ENCODE measurements around the gene OR4K15.
"Not testable (repeated sequence)": the region's sequence is repeated elsewhere in the genome, so short reads cannot be mapped to it uniquely, and the experiment has no call there.

The OR4K15 gene

GRCh38 chr14:19975291-19975690 lies at the start of gene OR4K15:
Gene OR4K15 (plus strand): TSS chr14:19975591. CDS start chr14:19975591, 0 bp downstream.
- DNase-seq (ENCODE audit: low read depth), result no peak

- no peak for DNase-seq (ENCODE audit: low read depth)
Observed at GRCh38 chr14:19930617-19931016, 44.8 kb upstream of the OR4K15 start, which contains the start of gene OR4K1. Gene OR4K1 (plus strand): TSS chr14:19930917. CDS start chr14:19935667, 4,750 bp downstream.

- DNase-seq (ENCODE audit: low read depth), result no peak
Observed at GRCh38 chr14:19941668-19942067, 33.7 kb upstream of the OR4K15 start.

- DNase-seq (ENCODE audit: low read depth), result no peak
Observed at GRCh38 chr14:19947413-19948090, 27.8 kb upstream of the OR4K15 start.

- DNase-seq (ENCODE audit: low read depth), result no peak
Observed at GRCh38 chr14:19949218-19949617, 26.2 kb upstream of the OR4K15 start.

GRCh38 chr14:19969735-19970134 lies 5.7 kb upstream of the OR4K15 start:
- not testable (repeated sequence) for DNase-seq (ENCODE audit: low read depth)

GRCh38 chr14:19974844-19975243 lies 547 bp upstream of the OR4K15 start:
- no peak for DNase-seq (ENCODE audit: low read depth)

GRCh38 chr14:19993438-19993837 lies 18.0 kb downstream of the OR4K15 start:
- no peak for DNase-seq (ENCODE audit: low read depth)

GRCh38 chr14:20001863-20002262 lies 26.5 kb downstream of the OR4K15 start, which contains the start of gene OR4Q2:
Gene OR4Q2 (plus strand): TSS chr14:20002163.
- no peak for DNase-seq (ENCODE audit: low read depth)

- no peak for DNase-seq (ENCODE audit: low read depth)
Observed at GRCh38 chr14:20002319-20002718, 26.9 kb downstream of the OR4K15 start.

GRCh38 chr14:20008156-20008555 lies 32.8 kb downstream of the OR4K15 start:
- DNase-seq (ENCODE audit: low read depth), result no peak

- no peak for DNase-seq (ENCODE audit: low read depth)
Observed at GRCh38 chr14:20019257-20019865, 44.0 kb downstream of the OR4K15 start, which contains the start of gene OR4K14. Gene OR4K14 (minus strand): TSS chr14:20019307. CDS start chr14:20015193, 4,114 bp downstream.
